ENCODE measurements around the gene PIP5K1B.

DNA sequence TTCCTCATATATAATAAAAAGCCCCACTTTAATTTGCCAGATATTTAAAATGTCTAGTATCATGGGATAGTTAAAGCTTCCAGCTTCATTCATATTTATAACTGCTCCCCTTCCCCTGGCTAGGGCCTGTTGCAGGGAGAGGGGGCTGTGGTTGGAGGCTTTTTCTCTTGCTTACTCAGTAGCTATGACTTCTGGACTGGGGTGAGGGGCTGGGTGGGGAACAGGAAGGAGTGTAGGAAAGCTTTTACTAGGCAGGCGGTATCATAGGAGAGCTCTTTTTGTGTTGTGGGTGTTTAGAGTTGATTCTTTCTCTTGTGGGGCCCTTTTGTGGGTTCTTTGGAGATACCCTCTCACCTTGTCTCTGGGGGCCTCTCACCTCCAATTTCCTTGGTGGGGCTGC, 39.4 kb downstream of the PIP5K1B start:
- TF ChIP-seq ZNF274 (IDR thresholded peaks at IDR 0.05; ENCODE audit: low read depth, low read length) (no peak), YY1 (IDR thresholded peaks at IDR 0.05; ENCODE audit: insufficient read depth, insufficient read length) (no peak)

Data from NT2/D1 (cell line).